Esophagus muscularis mucosa (tissue), 4 donors: ENCODE results near the gene STK4. TPM values are rescaled to one million over a fixed set of nuclear protein-coding genes. Genes with fewer than 3 reads are reported as not detected.
A peak's percentile ranks its signal among the peaks of the same experiment; 100 is the strongest.

Experiments
- DNase-seq: peaks from one replicate; pipeline ENCODE4 v3.0.0-alpha.2; 2017; ENCODE audit errors: extremely low spot score
- H3K27ac ChIP-seq, 4 donors: fragments of 200-600 bp; sonication (generic); replicated peaks in 1 of 4; 1 replicate in 3 of 4; 2 replicates in 1 of 4; pipeline ENCODE4 v1.5.1; 2016 to 2019; ENCODE audit warnings: mild to moderate bottlenecking in 1 of 4
- H3K27me3 ChIP-seq, 4 donors: fragments of 200-600 bp; sonication (generic); one replicate each; pipeline versions ENCODE4 v1.5.1 to v1.6.0; 2016 to 2019
- H3K36me3 ChIP-seq, 4 donors: fragments of 200-600 bp; sonication (generic); one replicate each; pipeline ENCODE4 v1.5.1; 2016 to 2019
- H3K4me1 ChIP-seq, 4 donors: fragments of 200-600 bp; sonication (generic); one replicate each; pipeline ENCODE4 v1.5.1; 2016 to 2019
- H3K4me3 ChIP-seq, 4 donors: fragments of 200-600 bp; sonication (generic); 1 replicate in 2 of 4; 2 replicates in 2 of 4; pipeline ENCODE4 v1.5.1; 2016 to 2019; ENCODE audit warnings: mild to moderate bottlenecking in 4 of 4, moderate library complexity in 1 of 4
- H3K9me3 ChIP-seq, 4 donors: fragments of 200-600 bp; sonication (generic); 1 replicate in 3 of 4; 2 replicates in 1 of 4; pipeline ENCODE4 v1.5.1; 2016 to 2019
- EP300 ChIP-seq: sonication (generic); formaldehyde crosslinking; IDR thresholded peaks from one replicate; pipeline ENCODE4 v1.6.1; 2017; ENCODE audit warnings: antibody characterized with exemption
- POLR2A ChIP-seq: fragments of 450-650 bp; IDR thresholded peaks from one replicate; pipeline ENCODE4 v1.6.1; 2017; ENCODE audit warnings: antibody characterized with exemption, moderate library complexity, mild to moderate bottlenecking, low read depth
- POLR2AphosphoS5 ChIP-seq, 2 donors: sonication (generic); formaldehyde crosslinking; IDR thresholded peaks; one replicate each; pipeline ENCODE4 v1.6.1; 2017; ENCODE audit warnings: antibody characterized with exemption in 2 of 2
- WGBS: methylation state at CpG from one replicate; pipeline ENCODE4 v1.1.5; 2018; 5-methylcytosine and 5-hydroxymethylcytosine counted together
- intact Hi-C: fragments of 100-400 bp; cut with DNase I; formaldehyde crosslinking; loops from one replicate; pipeline ENCODE4 v1.15.1; 2023
- total RNA-seq, 4 donors: library from RNA; depleted of rRNA; stranded (reverse); fragments of >200 nt; gene quantifications; one replicate each; pipeline versions ENCODE4 v1.1.0 to v1.2.1, GENCODE V29; 2016
- TF ChIP-seq, protein P1 (sequence below), 3 experiments: fragments of 200-600 bp in 2 of 3; fragments of 450-650 bp in 1 of 3; sonication (generic) in 2 of 3; IDR thresholded peaks; one replicate each; pipeline ENCODE4 v1.5.1; 2017 to 2019; ENCODE audit warnings: antibody characterized with exemption in 3 of 3, mild to moderate bottlenecking in 2 of 3, moderate library complexity in 1 of 3

The STK4 gene
- total RNA-seq, 4 donors from 2014 or later: 26.0 to 31.6 (median 27.7) TPM

- WGBS: 81% methylated on average over 3 of the region's 3 CpGs
These were observed 149.1 kb downstream of the STK4 start for GRCh38 chr20:45115386-45115774.

DNA sequence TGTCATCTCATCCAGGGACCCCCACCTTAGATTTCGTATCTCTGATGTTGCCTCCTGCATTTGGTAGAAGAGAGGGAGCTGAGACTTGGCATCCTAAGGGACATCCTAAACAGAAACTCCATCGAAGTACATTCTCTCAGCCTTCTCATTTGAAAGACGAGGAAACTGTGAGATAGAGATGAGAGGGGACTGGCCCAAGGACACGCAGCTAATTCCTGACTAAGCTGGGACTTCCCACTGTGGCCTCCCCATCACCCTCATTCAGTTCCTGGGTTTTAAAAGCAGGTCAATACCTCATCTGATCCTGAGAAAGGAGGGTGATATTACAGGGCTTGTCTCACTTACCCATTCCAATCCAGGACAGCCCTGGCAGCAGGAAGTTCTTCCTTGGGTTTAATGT, 149.5 kb downstream of the STK4 start:
- WGBS: 83% methylated on average over 4 of the region's 4 CpGs
- intact Hi-C loops: no loop called here
- H3K27me3 ChIP-seq: peaks cover 0 to 54% (median 0%) of the 10 kb centered on the region in 4 donors
- H3K4me3 ChIP-seq: no peak overlapping the region
- DNase-seq: peak; percentile 62
- no peak for TF ChIP-seq POLR2A
- no peak for TF ChIP-seq POLR2AphosphoS5 (IDR thresholded peaks at IDR 0.05)
- H3K27ac ChIP-seq: no peak overlapping the region
- no peaks in the 10 kb centered on the region for H3K36me3 ChIP-seq
- H3K4me1 ChIP-seq: no peaks in the 10 kb centered on the region
- H3K9me3 ChIP-seq: peaks cover 0 to 2% (median 0%) of the 10 kb centered on the region in 4 donors

More at GRCh38 chr20:45115386-45115774, 149.1 kb downstream of the STK4 start:
- DNase-seq: no peak
- Histone ChIP-seq H3K27me3 (peaks cover 0 to 57% (median 0%) of the 10 kb centered on the region in 4 donors), H3K27ac (no peak overlapping the region), H3K9me3 (no peaks in the 10 kb centered on the region), H3K4me3 (no peak overlapping the region), H3K36me3 (no peaks in the 10 kb centered on the region), H3K4me1 (no peaks in the 10 kb centered on the region)
- TF ChIP-seq POLR2AphosphoS5 (IDR thresholded peaks at IDR 0.05) (no peak), POLR2A (no peak), EP300 (no peak)
- TF ChIP-seq, protein P1, sequence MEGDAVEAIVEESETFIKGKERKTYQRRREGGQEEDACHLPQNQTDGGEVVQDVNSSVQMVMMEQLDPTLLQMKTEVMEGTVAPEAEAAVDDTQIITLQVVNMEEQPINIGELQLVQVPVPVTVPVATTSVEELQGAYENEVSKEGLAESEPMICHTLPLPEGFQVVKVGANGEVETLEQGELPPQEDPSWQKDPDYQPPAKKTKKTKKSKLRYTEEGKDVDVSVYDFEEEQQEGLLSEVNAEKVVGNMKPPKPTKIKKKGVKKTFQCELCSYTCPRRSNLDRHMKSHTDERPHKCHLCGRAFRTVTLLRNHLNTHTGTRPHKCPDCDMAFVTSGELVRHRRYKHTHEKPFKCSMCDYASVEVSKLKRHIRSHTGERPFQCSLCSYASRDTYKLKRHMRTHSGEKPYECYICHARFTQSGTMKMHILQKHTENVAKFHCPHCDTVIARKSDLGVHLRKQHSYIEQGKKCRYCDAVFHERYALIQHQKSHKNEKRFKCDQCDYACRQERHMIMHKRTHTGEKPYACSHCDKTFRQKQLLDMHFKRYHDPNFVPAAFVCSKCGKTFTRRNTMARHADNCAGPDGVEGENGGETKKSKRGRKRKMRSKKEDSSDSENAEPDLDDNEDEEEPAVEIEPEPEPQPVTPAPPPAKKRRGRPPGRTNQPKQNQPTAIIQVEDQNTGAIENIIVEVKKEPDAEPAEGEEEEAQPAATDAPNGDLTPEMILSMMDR (IDR thresholded peaks at IDR 0.05): no peak
- intact Hi-C loops: no loop called here

DNA sequence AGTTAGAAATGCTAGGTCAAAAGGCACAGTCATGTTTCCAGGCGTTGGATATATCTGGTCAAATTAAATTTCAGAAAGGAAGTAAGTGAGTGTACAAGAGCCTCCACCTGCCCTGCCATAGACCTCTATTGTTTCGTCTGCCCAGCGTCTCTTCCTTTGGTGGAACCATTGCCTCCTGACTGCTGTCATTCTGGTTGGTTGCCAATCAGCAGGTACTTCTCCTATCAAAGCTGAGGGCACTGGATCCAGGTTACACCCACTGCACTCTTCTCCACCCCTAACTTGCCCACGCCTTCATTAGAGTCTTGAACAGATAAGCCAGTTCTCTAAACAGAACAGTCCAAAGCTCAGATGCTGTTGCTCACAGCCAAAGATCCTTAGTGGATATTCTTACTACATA, 151.3 kb downstream of the STK4 start:
- DNase-seq: peak; percentile 37
- intact Hi-C loops: no loop called here
- Histone ChIP-seq H3K36me3 (no peaks in the 10 kb centered on the region), H3K4me1 (no peaks in the 10 kb centered on the region), H3K27ac (no peak overlapping the region), H3K9me3 (peaks cover 0 to 3% (median 0%) of the 10 kb centered on the region in 4 donors), H3K4me3 (no peak overlapping the region), H3K27me3 (peaks cover 0 to 45% (median 0%) of the 10 kb centered on the region in 4 donors)
- 69% methylated on average over 4 of the region's 4 CpGs for WGBS
- TF ChIP-seq EP300 (no peak), POLR2A (no peak), POLR2AphosphoS5 (IDR thresholded peaks at IDR 0.05) (no peak)
- TF ChIP-seq, protein P1 (IDR thresholded peaks at IDR 0.05): no peak

DNA sequence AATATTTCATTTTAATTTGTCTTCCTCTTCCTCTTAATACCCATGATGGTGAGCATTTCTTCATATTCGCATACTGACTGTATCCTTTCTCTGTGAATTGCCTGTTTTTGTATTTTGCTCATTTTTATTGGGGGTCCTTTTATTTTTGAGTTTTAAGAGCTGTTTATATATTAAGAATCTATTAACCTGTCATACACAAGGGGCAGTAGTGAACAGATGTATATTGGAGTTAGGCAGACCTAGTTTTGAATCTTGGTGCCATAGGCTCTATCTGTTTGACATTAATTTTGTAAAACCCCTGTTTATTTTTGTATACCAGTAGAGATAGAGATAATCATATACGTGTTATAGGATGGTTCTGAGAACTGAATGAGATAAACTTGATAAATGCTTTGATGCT, 151.7 kb downstream of the STK4 start:
- intact Hi-C loops: no loop called here
- no peak for DNase-seq
- TF ChIP-seq POLR2AphosphoS5 (IDR thresholded peaks at IDR 0.05) (no peak), POLR2A (no peak), EP300 (no peak)
- TF ChIP-seq, protein P1 (IDR thresholded peaks at IDR 0.05): no peak
- WGBS: 89% methylated on average over 2 of the region's 2 CpGs
- Histone ChIP-seq H3K36me3 (no peaks in the 10 kb centered on the region), H3K27me3 (peaks cover 0 to 45% (median 0%) of the 10 kb centered on the region in 4 donors), H3K9me3 (peaks cover 0 to 3% (median 0%) of the 10 kb centered on the region in 4 donors), H3K4me3 (no peak overlapping the region), H3K27ac (no peak overlapping the region), H3K4me1 (no peaks in the 10 kb centered on the region)

DNA sequence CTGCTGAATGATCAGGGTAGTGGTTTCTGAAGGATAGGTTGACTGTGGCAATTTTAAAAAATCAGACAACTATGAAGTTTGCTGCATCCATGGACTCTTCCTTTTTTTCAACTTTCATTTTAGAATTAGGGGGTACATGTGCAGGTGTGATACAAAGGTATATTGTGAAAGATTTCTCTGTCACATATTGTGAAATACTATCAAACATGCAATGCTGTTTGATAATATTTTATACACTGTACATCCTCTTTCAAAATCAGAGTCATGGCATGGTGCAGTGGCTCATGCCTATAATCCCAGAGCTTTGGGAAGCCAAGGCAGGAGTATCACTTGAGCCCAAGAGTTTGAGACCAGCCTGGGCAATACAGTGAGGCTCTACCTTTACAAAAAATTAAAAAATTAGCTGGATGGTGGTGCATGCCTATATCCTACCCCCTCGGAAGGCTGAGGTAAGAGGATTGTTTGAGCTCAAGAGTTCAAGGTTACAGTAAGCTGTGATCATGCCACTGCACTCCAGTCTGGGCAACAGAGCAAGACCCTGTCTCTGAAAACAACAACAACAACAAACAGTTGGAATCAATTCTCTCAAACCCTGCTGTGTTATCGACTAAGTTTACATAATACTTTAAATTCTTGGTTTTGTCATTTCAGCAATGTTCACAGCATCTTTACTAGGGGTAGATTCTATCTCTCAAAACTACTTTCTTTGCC, 153.4 kb downstream of the STK4 start:
- Histone ChIP-seq H3K4me1 (no peaks in the 10 kb centered on the region), H3K4me3 (no peak overlapping the region), H3K27me3 (peaks cover 0 to 50% (median 0%) of the 10 kb centered on the region in 4 donors), H3K9me3 (peaks cover 0 to 3% (median 0%) of the 10 kb centered on the region in 4 donors), H3K36me3 (no peaks in the 10 kb centered on the region), H3K27ac (no peak overlapping the region)
- DNase-seq: peak; percentile 34
- TF ChIP-seq POLR2A (no peak), EP300 (no peak), POLR2AphosphoS5 (IDR thresholded peaks at IDR 0.05) (no peak)
- TF ChIP-seq, protein P1 (IDR thresholded peaks at IDR 0.05): no peak
- intact Hi-C loops: no loop called here
- WGBS: 79% methylated on average over 2 of the region's 2 CpGs
